ENCODE results near the gene PSMC2. TPM values are rescaled to one million over a fixed set of nuclear protein-coding genes. Genes with fewer than 3 reads are reported as not detected.

PSMC2 gene
- polyA plus RNA-seq, 1 experiment, result 266 TPM

DNA sequence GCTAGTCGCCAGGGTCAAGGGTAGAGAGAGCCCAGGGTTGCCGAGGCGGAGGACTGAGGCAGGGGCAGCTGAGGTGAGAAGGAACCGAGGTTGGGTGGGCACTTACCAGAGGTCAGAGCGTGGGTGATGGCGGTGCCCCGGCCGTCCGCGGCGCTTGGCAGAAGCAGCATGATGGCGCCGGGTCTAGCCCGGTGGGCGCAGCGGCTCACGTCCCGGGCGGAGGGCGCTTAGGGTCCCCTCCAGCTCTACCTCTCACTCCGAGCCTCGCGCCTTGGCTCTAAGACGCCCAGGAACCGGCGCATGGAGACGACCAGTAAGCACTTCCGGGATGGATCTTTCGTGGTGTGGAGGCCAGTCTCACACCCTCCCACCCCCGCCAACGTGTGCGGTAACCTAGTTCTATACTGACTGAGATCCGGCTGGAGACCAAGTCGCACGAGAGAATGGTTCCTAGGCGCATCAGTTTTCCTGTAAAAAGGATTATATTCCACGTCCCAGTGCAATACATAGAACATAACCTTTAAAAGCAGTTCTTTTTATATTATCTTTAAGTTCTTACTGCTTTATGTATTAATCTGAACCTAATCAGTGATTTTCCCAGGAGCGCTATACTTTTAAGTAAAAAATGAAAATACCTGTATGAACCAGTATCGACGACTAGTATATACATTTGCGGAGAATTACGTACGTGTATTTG lies 2.8 kb upstream of the PSMC2 start, which contains the start of gene DNAJC2:
DNAJC2 (minus strand) TSS at position 315 of the 697 bp plus-strand sequence; CDS start at position 170, 145 bp downstream.
- no peaks in the 10 kb centered on the region; the same call in 1 of the 2 replicates for H3K9me3 ChIP-seq (ENCODE audit: control insufficient read depth, insufficient read depth, low read length)
- ChIA-PET CTCF (no interaction called here), POLR2A (no interaction called here)
- TF ChIP-seq, protein P1, sequence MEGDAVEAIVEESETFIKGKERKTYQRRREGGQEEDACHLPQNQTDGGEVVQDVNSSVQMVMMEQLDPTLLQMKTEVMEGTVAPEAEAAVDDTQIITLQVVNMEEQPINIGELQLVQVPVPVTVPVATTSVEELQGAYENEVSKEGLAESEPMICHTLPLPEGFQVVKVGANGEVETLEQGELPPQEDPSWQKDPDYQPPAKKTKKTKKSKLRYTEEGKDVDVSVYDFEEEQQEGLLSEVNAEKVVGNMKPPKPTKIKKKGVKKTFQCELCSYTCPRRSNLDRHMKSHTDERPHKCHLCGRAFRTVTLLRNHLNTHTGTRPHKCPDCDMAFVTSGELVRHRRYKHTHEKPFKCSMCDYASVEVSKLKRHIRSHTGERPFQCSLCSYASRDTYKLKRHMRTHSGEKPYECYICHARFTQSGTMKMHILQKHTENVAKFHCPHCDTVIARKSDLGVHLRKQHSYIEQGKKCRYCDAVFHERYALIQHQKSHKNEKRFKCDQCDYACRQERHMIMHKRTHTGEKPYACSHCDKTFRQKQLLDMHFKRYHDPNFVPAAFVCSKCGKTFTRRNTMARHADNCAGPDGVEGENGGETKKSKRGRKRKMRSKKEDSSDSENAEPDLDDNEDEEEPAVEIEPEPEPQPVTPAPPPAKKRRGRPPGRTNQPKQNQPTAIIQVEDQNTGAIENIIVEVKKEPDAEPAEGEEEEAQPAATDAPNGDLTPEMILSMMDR (IDR thresholded peaks at IDR 0.05; ENCODE audit: low read depth, low read length), result no peak
- peak; percentile 84 for DNase-seq (ENCODE audit: low read depth, low spot score)
- peak within 1 kb of the TSS; percentile 97 for H3K4me3 ChIP-seq (ENCODE audit: low read depth, low read length)
- no peaks in the 10 kb centered on the region for H3K27me3 ChIP-seq (ENCODE audit: control insufficient read depth, insufficient read depth, low read length)
- H3K27ac ChIP-seq (ENCODE audit: low read depth, low read length), result peak within 1 kb of the TSS; percentile 82

DNA sequence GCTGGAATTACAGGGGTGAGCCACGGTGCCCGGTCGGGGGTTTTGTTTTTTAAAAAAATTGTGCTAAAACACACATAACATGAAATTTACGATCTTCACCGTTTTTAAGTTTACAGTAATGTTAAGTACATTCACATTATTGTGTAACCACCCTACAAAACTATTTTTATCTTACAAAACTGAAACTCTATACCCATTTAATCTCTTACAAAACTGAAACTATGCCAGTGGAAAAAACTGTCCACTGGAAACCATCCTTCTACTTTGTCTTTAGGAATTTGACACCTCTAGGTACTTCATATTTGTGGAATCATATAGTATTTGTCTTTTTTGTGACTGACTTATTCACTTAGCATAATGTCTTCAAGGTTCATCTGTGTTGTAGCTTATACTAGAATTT lies 1.0 kb upstream of the PSMC2 start:
- CTCF ChIA-PET, result no interaction called here
- Histone ChIP-seq H3K4me3 (ENCODE audit: low read depth, low read length) (no peak overlapping the region), H3K27ac (ENCODE audit: low read depth, low read length) (no peak overlapping the region), H3K9me3 (ENCODE audit: control insufficient read depth, insufficient read depth, low read length) (no peaks in the 10 kb centered on the region; the same call in 1 of the 2 replicates), H3K27me3 (ENCODE audit: control insufficient read depth, insufficient read depth, low read length) (no peaks in the 10 kb centered on the region)
- no peak for DNase-seq (ENCODE audit: low read depth, low spot score)
- TF ChIP-seq, protein P1 (IDR thresholded peaks at IDR 0.05; ENCODE audit: low read depth, low read length), result no peak
- POLR2A ChIA-PET, result no interaction called here

DNA sequence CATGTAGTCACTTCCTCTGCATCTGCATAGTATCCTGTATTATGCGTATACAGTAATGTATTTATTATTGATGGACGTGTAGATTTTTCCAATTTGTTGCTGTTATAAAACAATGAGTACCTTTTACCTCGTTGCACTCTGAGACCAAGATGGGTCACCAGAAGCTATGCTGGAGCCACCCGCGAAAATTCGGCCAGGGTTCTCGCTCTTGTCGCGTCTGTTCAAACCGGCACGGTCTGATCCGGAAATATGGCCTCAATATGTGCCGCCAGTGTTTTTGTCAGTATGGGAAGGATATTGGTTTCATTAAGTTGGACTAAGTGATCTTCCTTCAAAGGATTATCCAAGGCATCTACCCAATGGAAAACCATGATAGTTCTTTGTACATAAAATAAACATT lies 1.0 kb downstream of the PSMC2 start:
- TF ChIP-seq, protein P1 (IDR thresholded peaks at IDR 0.05; ENCODE audit: low read depth, low read length), result no peak
- peak overlapping the region; percentile 91 for H3K4me3 ChIP-seq (ENCODE audit: low read depth, low read length)
- no peaks in the 10 kb centered on the region for H3K27me3 ChIP-seq (ENCODE audit: control insufficient read depth, insufficient read depth, low read length)
- DNase-seq (ENCODE audit: low read depth, low spot score), result no peak
- no peaks in the 10 kb centered on the region; the same call in 1 of the 2 replicates for H3K9me3 ChIP-seq (ENCODE audit: control insufficient read depth, insufficient read depth, low read length)
- no peak overlapping the region for H3K27ac ChIP-seq (ENCODE audit: low read depth, low read length)
- ChIA-PET POLR2A (no interaction called here), CTCF (interaction anchor here (0.6 kb wide), 1 partner anchor 51 kb away, joined by 3 read pairs; the partner anchor contains the start of gene PMPCB)

DNA sequence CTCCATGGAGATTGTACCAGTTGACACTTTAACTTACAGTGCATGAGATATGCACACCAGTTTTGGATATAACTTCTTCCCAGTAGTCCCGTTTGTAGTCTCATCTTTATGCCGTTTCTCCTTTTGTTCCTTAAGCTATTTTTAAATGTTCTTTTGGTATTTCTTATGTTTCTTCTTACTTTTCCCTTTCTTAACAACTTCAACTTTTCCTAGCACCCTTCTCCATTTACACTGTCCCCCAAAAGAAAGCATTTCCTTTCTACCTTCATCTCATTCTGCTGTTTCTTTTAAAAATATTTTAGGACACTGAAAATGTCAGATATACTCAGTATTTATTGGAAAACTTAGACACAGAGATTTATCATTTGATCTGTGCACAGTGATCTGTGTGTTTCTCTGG lies 1.5 kb downstream of the PSMC2 start:
- Histone ChIP-seq H3K27ac (ENCODE audit: low read depth, low read length) (no peak overlapping the region), H3K27me3 (ENCODE audit: control insufficient read depth, insufficient read depth, low read length) (no peaks in the 10 kb centered on the region), H3K9me3 (ENCODE audit: control insufficient read depth, insufficient read depth, low read length) (no peaks in the 10 kb centered on the region; the same call in 1 of the 2 replicates), H3K4me3 (ENCODE audit: low read depth, low read length) (peak overlapping the region; percentile 91)
- TF ChIP-seq, protein P1 (IDR thresholded peaks at IDR 0.05; ENCODE audit: low read depth, low read length), result no peak
- DNase-seq (ENCODE audit: low read depth, low spot score), result no peak
- ChIA-PET POLR2A (no interaction called here), CTCF (interaction anchor here (0.6 kb wide), 1 partner anchor 51 kb away, joined by 3 read pairs; the partner anchor contains the start of gene PMPCB)

DNA sequence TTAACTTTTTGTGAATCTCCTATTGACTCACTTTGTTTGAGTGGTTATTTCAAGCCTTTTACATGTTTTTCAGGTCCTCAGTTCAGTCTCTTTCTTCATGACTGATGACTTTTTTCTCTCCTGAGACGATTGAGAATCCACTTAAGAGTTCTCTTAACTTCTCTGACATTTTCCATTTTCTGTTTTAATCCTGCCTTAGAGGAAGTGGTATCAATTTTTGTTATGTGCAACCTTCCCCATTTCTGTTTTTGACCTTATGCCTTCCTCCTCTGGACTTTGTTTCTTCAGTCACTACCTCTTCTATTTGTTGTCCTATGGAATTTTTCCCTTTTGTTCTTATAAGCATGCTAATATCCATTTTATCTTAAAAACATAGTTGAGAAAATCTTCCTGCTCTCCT lies 2.4 kb downstream of the PSMC2 start:
- ChIA-PET CTCF (no interaction called here), POLR2A (no interaction called here)
- TF ChIP-seq, protein P1 (IDR thresholded peaks at IDR 0.05; ENCODE audit: low read depth, low read length), result no peak
- H3K4me3 ChIP-seq (ENCODE audit: low read depth, low read length), result no peak overlapping the region
- H3K9me3 ChIP-seq (ENCODE audit: control insufficient read depth, insufficient read depth, low read length), result no peaks in the 10 kb centered on the region
- no peak overlapping the region for H3K27ac ChIP-seq (ENCODE audit: low read depth, low read length)
- no peaks in the 10 kb centered on the region for H3K27me3 ChIP-seq (ENCODE audit: control insufficient read depth, insufficient read depth, low read length)
- DNase-seq (ENCODE audit: low read depth, low spot score), result no peak

All from AG04450 (cell line).